HG02973 (cell line): Measurements from ENCODE around the gene DUOX1.

ENCODE experiments used
- ATAC-seq: cut with Tn5 transposase; IDR thresholded peaks from one replicate; pipeline ENCODE4 v1.9.1; 2021; ENCODE audit warnings: moderate library complexity; ENCODE audit not compliant: unreplicated experiment

The DUOX1 gene

DNA sequence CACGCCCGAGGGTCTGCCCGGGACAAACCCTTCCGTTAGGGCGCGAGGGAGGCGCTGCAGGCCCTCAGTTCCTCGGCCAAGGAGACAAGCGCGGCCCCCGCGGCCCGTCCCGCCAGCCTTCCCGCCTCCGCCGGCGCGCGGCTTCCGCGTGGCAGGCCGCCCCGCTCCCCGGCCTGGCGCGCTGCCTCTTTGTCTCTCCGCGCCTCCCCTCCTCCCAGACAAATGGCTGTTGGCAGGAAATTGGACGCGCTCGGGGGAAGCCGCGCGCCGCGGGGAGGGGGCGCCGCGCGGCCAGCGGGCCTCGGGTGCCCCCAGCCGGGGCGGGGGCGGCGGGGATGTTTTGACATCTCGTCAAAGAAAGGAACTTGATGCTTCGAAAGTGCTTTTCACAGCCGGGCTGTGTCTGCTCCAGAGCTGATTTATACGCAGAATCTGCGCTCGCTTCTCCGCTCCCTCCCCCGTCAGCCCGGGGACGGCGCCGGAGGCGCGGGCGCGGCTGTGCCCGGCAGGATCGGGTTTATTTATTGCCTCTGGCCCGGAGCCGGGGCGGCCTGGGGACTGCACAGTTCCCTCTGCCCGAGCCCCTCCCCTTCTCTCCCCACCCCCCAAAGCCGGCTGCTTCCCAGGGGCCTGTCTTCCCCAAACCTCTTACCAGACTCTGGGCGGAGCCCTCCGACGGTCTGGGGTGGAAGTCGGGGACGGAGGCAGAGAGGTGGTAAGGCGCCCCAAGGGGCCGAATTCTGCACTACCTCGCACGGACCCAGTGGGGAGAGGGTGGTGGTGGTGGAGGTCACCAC is 37.2 kb downstream of the DUOX1 start:
- ATAC-seq = peak; percentile 92

DNA sequence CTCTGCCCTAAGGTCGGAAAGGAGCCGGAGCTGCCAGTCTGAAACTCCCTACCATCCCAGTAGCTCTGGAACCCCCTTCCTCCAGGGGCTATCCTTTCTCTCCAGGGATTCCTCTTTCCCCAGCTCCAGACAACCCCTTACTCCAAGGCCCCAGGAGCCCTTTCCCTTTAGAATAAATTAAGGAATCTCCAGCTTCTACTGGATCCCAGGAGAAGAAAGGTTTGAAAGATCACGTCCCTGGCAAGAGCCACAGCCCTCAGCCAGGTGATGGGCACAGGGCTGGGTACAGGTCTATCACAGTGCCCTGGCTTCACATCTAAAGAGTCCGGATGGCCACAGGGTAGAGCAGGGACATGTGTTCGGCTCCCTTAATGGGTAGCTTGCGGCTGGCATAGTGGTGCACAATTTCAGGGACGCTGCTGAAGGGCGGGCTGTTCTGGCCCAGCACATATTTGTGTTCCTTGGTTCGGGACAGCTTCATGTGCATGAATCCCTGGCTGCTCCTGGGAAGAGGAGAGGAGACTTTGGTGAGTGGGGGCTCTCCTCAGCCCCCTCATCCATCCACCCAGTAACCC is 37.9 kb downstream of the DUOX1 start:
- no peak for ATAC-seq

DNA sequence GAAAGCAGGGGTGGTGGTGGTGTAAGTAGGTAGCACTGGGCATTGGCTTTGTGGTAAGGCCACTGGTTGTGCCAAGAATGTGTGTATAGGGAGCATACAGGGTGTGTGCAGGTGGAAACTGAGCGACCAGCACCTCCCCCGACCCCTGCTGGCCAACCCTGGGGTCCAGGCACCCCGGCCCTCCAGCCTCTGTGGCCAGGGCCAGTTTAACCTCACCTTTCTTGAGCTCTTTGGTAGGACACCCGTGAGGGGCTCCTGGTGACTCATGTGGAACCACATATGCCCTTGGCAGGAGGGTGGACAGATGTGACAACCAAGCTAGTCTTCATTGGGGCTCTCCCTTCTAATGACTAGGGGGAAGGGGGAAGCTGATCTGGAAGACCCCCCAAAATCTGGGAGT is 38.5 kb downstream of the DUOX1 start:
- no peak for ATAC-seq

DNA sequence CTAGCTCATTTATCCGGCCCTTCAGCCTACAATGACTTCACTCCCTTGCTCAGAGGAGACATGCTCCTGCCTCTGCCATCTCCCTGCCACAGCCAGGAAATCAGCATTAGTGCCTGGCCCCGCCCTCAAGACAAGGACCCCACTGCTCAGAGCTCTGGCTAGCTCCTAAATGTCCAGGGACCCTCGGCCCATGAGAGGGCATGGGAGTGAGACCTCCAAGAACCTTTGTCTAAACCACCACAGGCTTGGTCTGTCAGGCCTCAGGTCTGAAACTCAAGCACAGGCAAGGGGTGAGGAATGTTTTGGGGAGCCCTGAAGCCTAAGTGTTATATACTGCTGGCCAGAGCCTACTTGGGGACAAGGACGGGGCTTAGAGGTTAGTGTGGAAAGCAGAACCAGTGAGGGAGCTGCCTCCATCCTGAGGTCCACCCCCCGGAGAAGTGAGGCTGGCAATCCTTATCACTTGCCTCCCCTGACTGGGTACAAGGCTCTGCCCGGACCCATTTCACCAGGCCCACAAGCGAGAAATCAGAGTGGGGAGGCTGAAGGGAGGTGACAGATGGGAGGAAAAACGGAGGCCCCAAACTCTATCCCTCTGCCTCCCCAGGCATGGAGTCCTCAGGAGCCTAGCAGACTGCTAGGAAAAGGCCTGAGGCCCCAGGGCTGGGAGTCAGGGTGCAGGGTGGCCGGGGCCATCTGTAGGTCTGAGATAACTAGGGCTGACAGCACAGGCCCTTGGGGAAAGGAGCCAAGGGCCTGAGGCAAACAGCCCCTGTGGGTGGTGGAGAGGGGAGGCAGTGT is 39.2 kb downstream of the DUOX1 start:
- no peak for ATAC-seq

DNA sequence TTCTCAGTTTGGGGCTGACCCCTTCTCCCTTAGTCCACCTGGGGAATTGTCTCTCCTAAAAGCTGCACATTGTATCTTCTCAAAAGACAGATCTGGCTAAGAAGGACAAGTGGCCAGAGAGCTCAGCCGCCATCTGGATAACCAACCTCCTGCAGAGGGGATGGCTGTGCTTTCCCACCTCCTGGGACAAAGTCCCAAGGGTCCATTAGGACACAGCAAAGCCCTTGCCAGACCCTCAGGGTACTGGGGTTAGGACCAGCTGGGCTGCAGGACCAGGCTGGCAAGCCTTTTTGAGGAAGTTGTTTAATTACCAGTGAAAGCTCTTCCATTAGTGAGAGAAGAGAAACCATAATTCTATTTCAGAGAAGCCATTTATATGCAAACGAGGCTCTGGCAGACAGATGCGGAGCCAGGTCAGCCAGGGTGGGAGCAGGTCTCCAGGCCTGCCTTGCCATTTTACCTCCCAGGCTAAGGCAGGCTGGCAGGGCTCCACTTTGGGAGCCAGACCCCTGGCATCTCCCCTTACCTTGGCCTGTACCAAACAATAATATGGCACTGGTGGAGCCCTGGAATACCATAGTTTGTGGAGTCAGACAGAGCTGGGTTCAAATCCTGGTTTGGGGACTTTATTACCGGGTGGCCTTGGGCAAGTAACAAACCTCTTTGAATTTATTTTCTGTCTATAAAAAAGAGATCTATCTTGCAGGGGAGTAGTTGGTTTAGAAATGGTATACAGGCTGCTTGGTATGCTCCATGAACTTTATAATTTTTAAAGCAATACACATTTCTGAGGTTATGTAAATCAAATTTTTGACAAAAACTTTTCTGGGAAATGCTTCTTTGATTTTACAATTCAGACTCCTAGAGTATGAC is 40.0 kb downstream of the DUOX1 start:
- no peak for ATAC-seq

DNA sequence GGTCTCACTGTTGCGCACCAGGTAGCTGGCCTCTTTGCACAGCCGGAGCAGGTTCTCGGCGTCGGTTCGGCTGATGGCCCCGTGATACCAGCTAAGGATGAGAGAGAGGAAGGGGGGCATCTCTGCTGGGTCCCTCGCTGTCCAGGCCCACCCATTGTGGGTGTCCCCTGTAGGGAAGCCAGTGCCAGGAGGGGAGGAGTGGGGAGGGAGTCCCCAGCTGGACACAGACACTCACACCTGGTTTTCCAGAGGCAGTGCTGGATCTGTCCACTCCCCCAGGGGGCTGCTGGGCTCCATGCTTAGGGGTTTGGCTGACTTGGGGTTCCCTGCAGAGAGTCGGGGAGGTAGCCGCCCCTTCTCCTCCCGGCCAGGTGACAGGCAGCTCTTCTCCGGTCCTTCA is 42.1 kb downstream of the DUOX1 start:
- ATAC-seq = no peak

DNA sequence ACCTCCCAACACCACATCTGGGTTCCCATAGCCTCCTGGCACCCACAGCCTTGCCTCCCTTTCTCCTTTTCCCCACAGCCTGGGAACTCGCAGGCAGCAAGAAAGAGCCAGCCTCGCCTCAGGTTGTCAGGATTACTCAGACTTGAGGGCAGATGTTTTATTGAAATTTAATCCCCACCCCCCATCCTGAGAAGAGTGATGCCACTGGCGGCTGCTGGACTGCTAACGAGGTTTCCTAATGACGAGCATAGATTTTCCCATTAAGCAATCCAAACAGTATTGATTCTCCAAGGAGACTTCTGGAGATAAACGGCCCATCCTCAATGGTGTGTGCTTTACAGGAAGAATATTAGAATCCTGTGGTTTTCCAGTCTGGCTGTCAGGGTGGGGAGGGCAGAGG is 44.3 kb downstream of the DUOX1 start:
- no peak for ATAC-seq

DNA sequence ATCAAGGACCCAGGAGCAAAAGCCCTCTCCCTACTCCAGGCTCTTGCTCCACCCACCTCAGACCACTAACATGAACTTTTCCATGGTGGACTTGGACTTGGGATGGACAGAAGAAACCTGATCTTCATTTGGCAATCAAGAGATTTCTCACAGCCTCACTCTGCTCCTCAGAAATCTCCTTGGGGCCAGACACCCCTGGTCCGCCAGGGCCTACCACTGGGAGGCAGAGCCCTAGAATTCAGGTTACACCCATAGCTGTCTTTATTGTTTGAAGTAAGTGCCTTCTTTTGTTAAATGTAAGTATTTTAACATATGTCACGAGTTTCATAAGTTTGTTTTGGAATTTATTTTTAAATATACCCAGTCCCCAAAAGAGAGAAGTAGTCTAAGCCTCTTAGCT is 44.8 kb downstream of the DUOX1 start:
- ATAC-seq = no peak

DNA sequence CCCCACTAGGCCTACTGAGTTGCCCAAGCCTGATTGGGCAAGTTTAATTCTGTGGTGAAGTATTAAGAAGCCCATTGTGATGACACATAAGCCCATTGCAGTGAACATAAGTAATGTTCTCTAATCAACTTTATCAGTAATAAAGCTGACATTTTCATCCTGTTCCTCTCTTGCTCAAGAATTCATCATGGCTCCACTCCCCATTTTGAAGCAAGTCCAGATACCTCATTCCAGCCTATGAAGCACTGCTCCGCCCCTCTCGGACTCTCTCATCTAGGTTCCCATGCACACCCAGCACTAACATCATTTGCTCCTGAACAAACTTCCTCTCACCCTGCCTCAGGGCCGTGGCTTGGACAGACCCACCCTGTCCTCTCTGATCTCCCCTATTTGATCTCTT is 47.5 kb downstream of the DUOX1 start:
- ATAC-seq = no peak

DNA sequence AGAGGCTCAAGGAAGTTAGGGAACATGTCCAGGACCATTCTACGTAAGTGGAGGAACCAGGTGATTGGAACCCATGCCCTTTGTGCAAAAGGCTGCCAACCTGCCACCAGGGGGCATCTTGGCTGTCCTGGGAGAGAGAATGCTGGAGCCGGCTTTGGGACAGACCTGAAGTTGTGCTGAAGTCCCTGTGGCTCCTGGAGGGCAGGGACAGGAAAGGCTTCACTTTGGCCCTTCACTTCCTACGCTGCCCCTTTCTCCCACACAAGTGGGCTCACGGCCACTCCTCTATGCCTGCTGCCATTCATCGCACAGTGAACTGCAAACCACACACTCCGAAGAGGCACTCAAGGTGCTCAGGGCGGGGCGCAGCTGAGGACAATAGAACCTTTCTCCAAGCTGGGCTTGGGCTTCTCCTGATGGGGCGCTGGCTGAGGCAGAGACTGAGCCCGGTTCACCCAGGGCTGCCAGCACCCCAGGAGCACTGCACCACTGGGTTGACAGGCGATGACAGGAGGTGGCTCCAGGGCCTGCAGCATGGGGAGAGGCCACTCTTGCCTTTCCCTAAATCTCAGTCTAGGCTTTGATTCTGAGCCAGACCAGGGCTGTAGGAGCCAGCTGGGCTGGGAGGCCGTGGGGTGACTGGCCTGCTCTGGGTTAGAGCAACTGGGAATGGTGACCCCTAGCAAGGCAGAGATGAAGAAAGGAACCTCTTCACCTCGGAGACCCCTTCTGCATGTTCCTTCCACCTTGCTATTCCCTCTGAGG is 49.6 kb downstream of the DUOX1 start:
- no peak for ATAC-seq

DNA sequence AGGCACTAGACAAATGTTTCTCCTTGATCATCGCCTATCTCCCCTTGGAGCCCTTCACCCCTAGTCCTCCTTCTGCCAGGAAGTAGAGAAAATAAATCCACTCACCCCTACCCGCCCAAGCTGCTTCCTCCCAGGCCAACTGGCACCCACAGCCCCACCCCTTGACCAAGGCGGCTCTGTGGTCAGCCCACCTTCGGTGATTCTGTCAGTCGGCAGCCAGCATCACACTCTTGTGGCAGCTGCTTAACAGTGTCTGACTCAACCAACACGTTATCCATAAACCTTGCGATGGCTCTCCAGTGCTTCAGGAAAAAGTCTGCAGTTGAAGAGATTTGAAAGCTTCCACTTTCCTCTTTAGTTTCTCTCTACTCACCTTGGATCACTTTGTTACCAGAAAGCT is 50.4 kb downstream of the DUOX1 start:
- ATAC-seq = no peak

DNA sequence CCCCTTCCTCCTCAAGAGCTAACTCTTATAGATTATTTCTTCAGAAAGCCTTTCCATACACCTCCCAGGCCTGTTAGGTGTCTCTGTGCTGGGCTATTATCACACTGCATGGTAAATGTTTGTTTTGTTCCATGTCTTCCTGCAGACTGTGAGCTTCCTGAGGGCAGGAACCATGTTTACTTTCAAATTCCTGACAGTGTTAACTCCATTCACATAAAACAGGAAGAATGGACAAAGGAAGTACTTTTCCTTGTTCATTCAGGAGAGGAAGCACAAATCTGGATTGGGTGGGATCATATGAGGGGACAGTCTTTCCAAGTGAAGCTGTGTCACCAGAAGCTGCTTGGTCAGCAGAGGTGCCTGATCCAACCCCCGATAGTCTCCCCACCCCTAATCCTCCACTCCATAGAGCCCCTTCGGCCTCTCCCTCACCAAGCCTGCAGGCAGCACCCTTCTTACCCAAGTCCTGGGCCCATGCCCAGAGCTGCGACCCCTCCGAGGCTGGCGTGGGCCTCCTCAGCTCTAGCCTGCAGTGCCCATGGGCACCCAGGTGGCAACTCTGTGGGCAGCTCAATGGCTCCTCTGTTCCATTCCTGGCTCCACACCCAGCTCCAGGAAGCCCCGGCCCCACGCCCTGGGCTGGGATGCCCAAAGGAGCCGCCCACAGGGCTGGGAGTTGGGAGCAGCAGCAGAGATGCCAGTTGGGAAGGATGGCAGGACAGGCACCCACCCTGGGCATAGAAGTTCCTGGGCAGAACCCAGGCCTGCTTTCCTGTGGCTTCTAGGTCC is 51.0 kb downstream of the DUOX1 start:
- ATAC-seq = no peak

DNA sequence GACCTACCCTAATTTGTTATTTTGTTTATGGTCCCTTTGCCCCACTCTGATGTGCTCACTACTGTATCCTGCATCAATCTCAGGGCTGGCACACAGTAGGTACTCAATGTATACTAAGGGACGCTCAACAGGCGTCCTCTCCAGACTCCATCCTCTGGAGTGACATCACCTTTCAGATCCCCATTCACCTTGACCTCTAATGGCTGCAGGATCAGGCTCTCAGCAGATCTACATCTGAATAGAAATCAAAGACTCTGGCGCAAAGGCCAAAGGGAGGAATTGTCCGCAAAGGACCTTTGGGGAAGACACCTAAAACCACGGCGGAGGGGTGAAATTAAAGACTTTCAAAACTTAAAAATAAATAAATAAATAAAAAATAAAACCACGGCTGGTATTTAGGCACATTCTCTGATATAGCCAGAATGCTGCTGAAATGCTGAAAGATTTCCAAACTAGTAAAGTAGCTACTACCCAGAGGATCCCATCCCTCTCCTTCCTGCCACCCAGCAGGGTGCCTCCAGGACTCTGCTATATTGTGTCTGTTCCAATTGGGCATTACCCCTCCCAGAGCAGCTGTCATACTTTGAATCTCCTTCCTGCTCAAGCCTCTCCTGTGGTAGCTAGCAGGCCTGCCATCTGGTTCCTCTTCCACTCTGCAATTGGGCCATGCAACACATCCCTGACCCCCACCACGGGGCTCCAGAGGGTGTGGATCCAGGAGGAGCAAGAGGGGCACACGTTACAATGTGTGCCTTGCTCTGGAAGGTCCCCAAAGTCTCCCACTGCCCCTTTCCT is 51.9 kb downstream of the DUOX1 start:
- no peak for ATAC-seq

DNA sequence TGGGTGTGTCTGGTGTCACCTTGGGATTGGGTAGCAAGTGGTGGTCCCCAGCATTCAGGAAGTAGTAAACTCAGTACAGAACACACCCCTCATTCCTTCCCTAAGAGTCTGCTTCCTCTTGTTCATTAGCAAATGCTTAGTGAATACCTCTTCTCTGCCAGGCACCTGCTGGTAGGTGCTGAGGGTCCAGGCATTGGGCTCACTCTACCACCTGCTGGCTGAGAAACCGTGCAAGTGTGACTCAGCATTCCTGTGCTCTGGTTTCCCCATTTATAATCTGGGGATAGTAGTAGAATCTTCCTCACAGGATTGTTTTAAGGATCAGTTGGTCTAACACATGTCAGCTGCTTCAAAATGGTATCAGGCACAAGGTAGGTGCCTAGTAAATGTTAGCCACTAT is 53.2 kb downstream of the DUOX1 start:
- ATAC-seq = no peak

DNA sequence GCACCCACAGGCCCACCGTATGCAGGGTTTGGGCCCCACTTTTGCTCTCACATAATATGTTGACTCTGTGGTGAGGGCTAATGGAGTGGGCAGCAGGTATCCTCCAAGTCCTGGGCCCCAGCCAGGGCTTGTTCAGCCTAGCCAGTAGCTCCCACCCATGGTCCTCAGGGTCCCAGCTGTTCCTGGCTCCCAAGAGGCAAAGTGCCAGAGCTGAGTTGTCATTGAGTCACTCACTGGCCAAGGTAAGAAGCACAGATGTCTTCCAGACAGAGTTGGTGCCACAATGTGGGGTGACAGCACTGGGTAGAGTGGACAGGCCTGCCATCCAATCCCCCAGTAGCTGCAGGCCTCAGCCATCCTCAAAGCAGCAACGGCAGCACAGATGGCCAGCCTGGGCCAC is 53.7 kb downstream of the DUOX1 start:
- no peak for ATAC-seq

DNA sequence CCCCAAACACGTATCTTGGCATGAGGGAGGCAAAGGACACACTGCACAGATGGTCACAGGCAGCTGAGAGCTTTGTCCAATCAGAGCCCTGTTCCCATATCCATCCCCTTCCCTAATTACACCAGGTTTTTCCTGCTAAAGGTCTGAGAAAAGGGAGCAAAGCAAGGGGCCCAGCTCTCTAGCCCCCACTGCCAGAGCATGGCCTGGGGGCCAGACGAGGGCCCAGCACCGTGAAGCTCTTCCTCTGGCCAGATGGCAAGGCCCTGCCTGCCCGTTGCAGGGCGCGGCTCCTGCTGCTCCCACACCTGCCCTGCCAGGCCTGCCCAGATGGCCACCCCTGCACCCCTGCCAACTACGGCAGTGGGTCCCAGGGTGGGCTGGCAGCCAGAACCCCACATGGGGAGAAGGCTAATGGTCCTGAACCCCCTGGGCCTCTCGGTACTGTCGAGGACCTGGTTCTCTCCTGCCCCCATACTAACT is 54.8 kb downstream of the DUOX1 start:
- no peak for ATAC-seq

DNA sequence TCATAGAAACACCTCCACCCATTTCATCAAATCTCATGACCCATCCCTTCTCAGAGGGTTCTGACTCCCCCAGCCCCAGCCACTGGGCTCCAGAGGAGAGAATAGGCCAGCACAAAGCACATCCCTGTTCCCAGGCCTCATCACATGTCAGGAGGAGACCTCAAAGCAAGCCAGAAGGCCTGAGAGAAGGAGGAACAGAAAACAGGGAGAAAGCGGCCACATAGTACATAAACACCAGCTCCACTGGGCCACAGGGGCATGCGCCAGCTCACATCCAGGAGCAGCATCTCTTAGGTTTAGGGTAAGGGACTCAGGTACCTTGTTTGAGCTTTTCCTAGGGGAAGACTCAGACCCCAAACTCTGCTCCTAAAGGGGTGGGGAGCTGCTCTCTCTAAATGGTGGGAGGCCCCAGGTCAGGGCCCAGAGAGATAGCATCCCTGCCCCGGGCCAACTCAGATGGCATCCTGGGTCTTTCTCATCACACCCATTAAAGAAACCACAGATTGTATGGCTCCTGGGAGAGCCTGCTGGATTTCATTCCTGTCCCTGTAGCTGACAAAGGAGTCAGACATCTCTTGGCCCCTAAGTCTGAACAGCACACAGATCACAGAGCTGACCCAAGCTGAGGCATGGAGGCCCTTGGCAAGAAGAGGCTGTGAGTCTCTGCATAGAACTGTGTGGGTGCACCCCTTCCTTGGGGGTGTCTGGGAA is 55.4 kb downstream of the DUOX1 start:
- ATAC-seq = no peak
